Superior temporal gyrus (tissue), 1 donor: ENCODE results near the gene HAPLN3.

ENCODE experiments used
- DNase-seq: peaks from one replicate; pipeline ENCODE4 v3.0.0-alpha.2; 2016; ENCODE audit errors: extremely low spot score

Gene HAPLN3

GRCh38 chr15:88909956-88910831 lies 14.8 kb upstream of the HAPLN3 start:
- DNase-seq, result no peak

GRCh38 chr15:88908697-88909621 lies 13.6 kb upstream of the HAPLN3 start:
- DNase-seq, result no peak

- no peak for DNase-seq
Observed at GRCh38 chr15:88908123-88908522, 12.8 kb upstream of the HAPLN3 start.

GRCh38 chr15:88907111-88907510 lies 11.8 kb upstream of the HAPLN3 start:
- no peak for DNase-seq

- no peak for DNase-seq
Observed at GRCh38 chr15:88906551-88906950, 11.2 kb upstream of the HAPLN3 start.

GRCh38 chr15:88906130-88906529 lies 10.8 kb upstream of the HAPLN3 start:
- DNase-seq, result no peak

GRCh38 chr15:88905576-88905975 lies 10.2 kb upstream of the HAPLN3 start:
- DNase-seq, result no peak

GRCh38 chr15:88904624-88905327 lies 9.4 kb upstream of the HAPLN3 start:
- DNase-seq, result peak; percentile 96

GRCh38 chr15:88904257-88904623 lies 8.9 kb upstream of the HAPLN3 start:
- DNase-seq, result no peak

- DNase-seq, result no peak
Observed at GRCh38 chr15:88902846-88903245, 7.5 kb upstream of the HAPLN3 start.

GRCh38 chr15:88902221-88902835 lies 7.0 kb upstream of the HAPLN3 start:
- DNase-seq, result no peak

GRCh38 chr15:88901508-88902220 lies 6.3 kb upstream of the HAPLN3 start:
- no peak for DNase-seq

- DNase-seq, result no peak
Observed at GRCh38 chr15:88900982-88901418, 5.7 kb upstream of the HAPLN3 start.

GRCh38 chr15:88900309-88900981 lies 5.1 kb upstream of the HAPLN3 start:
- DNase-seq, result no peak

GRCh38 chr15:88899251-88899650 lies 3.9 kb upstream of the HAPLN3 start:
- no peak for DNase-seq

GRCh38 chr15:88898736-88899135 lies 3.4 kb upstream of the HAPLN3 start:
- DNase-seq, result no peak

GRCh38 chr15:88897456-88898194 lies 2.3 kb upstream of the HAPLN3 start:
- no peak for DNase-seq

- no peak for DNase-seq
Observed at GRCh38 chr15:88897142-88897455, 1.8 kb upstream of the HAPLN3 start.

- DNase-seq, result no peak
Observed at GRCh38 chr15:88896333-88897033, 1.1 kb upstream of the HAPLN3 start.
